HL-60 (cell line): Measurements from ENCODE around the gene DYNC1I1.

Experiments used
- CTCF ChIP-seq: IDR thresholded peaks from one replicate; pipeline ENCODE4 v1.5.1; 2011; ENCODE audit warnings: low read length, control low read depth, inconsistent platforms; ENCODE audit not compliant: insufficient read depth
- POLR2AphosphoS5 ChIP-seq: IDR thresholded peaks from 2 replicates; pipeline ENCODE4 v1.6.1; 2012; ENCODE audit warnings: low read depth

- no peak for TF ChIP-seq CTCF
- TF ChIP-seq POLR2AphosphoS5: no peak
These were observed 21.3 kb downstream of the DYNC1I1 start for GRCh38 chr7:95793658-95794057.
